PFSK-1 (cell line): Measurements from ENCODE around the gene FBN1.

Source experiments
- FOXP2 ChIP-seq: optimal IDR thresholded peaks from 2 replicates; pipeline ENCODE3; 2011; ENCODE audit warnings: borderline replicate concordance, control low read depth, inconsistent platforms; ENCODE audit not compliant: insufficient read depth; ENCODE audit errors: extremely low read length, extremely low read depth
- POLR2AphosphoS5 ChIP-seq: IDR thresholded peaks from 2 replicates; pipeline ENCODE4 v1.6.1; 2012; ENCODE audit warnings: low read depth, mild to moderate bottlenecking, control low read depth, low read length, moderate library complexity
- REST ChIP-seq, 2 experiments: IDR thresholded peaks; 2 replicates each; pipeline versions ENCODE4 v1.6.1 to v1.8.0; 2011 to 2012; ENCODE audit warnings: low read depth in 2 of 2, low read length in 2 of 2, control low read depth in 1 of 2, inconsistent platforms in 1 of 2, mild to moderate bottlenecking in 1 of 2, moderate library complexity in 1 of 2; ENCODE audit not compliant: insufficient read depth in 1 of 2
- SIN3A ChIP-seq: IDR thresholded peaks from 2 replicates; pipeline ENCODE4 v1.6.1; 2012; ENCODE audit warnings: mild to moderate bottlenecking, low read length, moderate library complexity, borderline replicate concordance; ENCODE audit not compliant: insufficient read depth
- TAF1 ChIP-seq: IDR thresholded peaks from 2 replicates; pipeline ENCODE4 v1.6.1; 2012; ENCODE audit warnings: low read length, control low read depth, borderline replicate concordance; ENCODE audit not compliant: insufficient read depth

GRCh38 chr15:48590723-48591122, 54.8 kb downstream of the FBN1 start:
- TF ChIP-seq SIN3A (no peak), REST (IDR thresholded peaks at IDR 0.05; ENCODE audit: insufficient read depth in 1 of 2, low read depth in 2 of 2, low read length in 2 of 2) (no peak), POLR2AphosphoS5 (no peak), TAF1 (no peak), FOXP2 (no peak)
